Bone marrow (tissue), 2 donors: ENCODE results near the gene ADAMTS9.
"Not testable (repeated sequence)": the region's sequence is repeated elsewhere in the genome, so short reads cannot be mapped to it uniquely, and the experiment has no call there.

Experiments
- DNase-seq, 2 donors: peaks; one replicate each; lab custom pipeline; 2025; lab: John Stamatoyannopoulos, UW

ADAMTS9 gene

GRCh38 chr3:64571982-64572381 lies 115.8 kb downstream of the ADAMTS9 start:
- no peak for DNase-seq

GRCh38 chr3:64568895-64569517 lies 118.8 kb downstream of the ADAMTS9 start:
- DNase-seq = no peak

GRCh38 chr3:64566859-64567258 lies 120.9 kb downstream of the ADAMTS9 start:
- no peak for DNase-seq

GRCh38 chr3:64563751-64564150 lies 124.0 kb downstream of the ADAMTS9 start:
- DNase-seq = no peak

- no peak for DNase-seq
Observed at GRCh38 chr3:64561868-64562267, 125.9 kb downstream of the ADAMTS9 start.

GRCh38 chr3:64561325-64561843 lies 126.4 kb downstream of the ADAMTS9 start:
- DNase-seq = no peak

GRCh38 chr3:64560791-64561190 lies 127.0 kb downstream of the ADAMTS9 start:
- DNase-seq = no peak

- DNase-seq = no peak
Observed at GRCh38 chr3:64559588-64559987, 128.2 kb downstream of the ADAMTS9 start.

- DNase-seq = no peak
Observed at GRCh38 chr3:64556046-64556445, 131.8 kb downstream of the ADAMTS9 start.

- no peak for DNase-seq
Observed at GRCh38 chr3:64555351-64555750, 132.4 kb downstream of the ADAMTS9 start.

- DNase-seq = no peak
Observed at GRCh38 chr3:64554096-64554920, 133.5 kb downstream of the ADAMTS9 start.

- DNase-seq = no peak
Observed at GRCh38 chr3:64552966-64553365, 134.8 kb downstream of the ADAMTS9 start.

- no peak for DNase-seq
Observed at GRCh38 chr3:64552160-64552559, 135.6 kb downstream of the ADAMTS9 start.

GRCh38 chr3:64551697-64552096 lies 136.1 kb downstream of the ADAMTS9 start:
- no peak for DNase-seq

- no peak for DNase-seq
Observed at GRCh38 chr3:64550745-64551144, 137.1 kb downstream of the ADAMTS9 start.

- DNase-seq = no peak
Observed at GRCh38 chr3:64549869-64550268, 137.9 kb downstream of the ADAMTS9 start.

- DNase-seq = no peak
Observed at GRCh38 chr3:64548200-64548889, 139.5 kb downstream of the ADAMTS9 start.

- no peak for DNase-seq
Observed at GRCh38 chr3:64546856-64547255, 140.9 kb downstream of the ADAMTS9 start.

GRCh38 chr3:64545239-64545638 lies 142.6 kb downstream of the ADAMTS9 start:
- not testable (repeated sequence) for DNase-seq

GRCh38 chr3:64541803-64542202 lies 146.0 kb downstream of the ADAMTS9 start:
- no peak for DNase-seq

- no peak for DNase-seq
Observed at GRCh38 chr3:64539451-64540196, 148.2 kb downstream of the ADAMTS9 start.

GRCh38 chr3:64536166-64536565 lies 151.6 kb downstream of the ADAMTS9 start:
- no peak for DNase-seq
